NB4 (cell line): ENCODE data around the gene IRF2BP1.

Source experiments
- POLR2A ChIP-seq: IDR thresholded peaks from 2 replicates; pipeline ENCODE4 v1.6.1; 2011; ENCODE audit warnings: mild to moderate bottlenecking; ENCODE audit not compliant: insufficient read length; ENCODE audit errors: extremely low read depth
- TF ChIP-seq, protein P1 (sequence below): IDR thresholded peaks from one replicate; pipeline ENCODE4 v1.5.1; 2012; ENCODE audit warnings: low read depth, low read length

DNA sequence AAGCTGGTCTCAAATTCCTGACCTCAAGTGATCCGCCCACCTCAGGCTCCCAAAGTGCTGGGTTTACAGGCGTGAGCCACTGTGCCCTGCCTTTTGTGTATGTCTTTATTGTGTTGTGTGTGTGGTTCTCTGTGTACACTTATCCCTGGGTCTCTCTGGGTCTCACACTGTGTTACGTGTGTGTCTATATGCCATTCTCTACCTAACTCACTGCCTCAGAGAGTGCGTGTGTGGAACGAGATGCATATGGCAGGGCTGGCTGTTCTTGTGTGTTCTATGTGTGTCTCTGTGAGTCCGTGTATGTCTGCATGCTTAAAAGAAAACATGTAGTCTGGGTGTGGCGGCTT lies 11.3 kb downstream of the IRF2BP1 start:
- TF ChIP-seq, protein P1, sequence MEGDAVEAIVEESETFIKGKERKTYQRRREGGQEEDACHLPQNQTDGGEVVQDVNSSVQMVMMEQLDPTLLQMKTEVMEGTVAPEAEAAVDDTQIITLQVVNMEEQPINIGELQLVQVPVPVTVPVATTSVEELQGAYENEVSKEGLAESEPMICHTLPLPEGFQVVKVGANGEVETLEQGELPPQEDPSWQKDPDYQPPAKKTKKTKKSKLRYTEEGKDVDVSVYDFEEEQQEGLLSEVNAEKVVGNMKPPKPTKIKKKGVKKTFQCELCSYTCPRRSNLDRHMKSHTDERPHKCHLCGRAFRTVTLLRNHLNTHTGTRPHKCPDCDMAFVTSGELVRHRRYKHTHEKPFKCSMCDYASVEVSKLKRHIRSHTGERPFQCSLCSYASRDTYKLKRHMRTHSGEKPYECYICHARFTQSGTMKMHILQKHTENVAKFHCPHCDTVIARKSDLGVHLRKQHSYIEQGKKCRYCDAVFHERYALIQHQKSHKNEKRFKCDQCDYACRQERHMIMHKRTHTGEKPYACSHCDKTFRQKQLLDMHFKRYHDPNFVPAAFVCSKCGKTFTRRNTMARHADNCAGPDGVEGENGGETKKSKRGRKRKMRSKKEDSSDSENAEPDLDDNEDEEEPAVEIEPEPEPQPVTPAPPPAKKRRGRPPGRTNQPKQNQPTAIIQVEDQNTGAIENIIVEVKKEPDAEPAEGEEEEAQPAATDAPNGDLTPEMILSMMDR = no peak
- TF ChIP-seq POLR2A = no peak
